HepG2 (cell line): ENCODE measurements around the gene INO80. TPM values are rescaled to one million over a fixed set of nuclear protein-coding genes. Genes with fewer than 3 reads are reported as not detected.
A peak's percentile ranks its signal among the peaks of the same experiment; 100 is the strongest.

Experiments used
- ATF7 ChIP-seq, 2 experiments: fragments of 450-650 bp in 1 of 2; sonication (generic) in 1 of 2; formaldehyde crosslinking in 1 of 2; IDR thresholded peaks; 2 replicates each; pipeline versions ENCODE4 v1.4.0 to v1.6.1; 2016 to 2020; ENCODE audit warnings: antibody characterized with exemption in 1 of 2, mild to moderate bottlenecking in 1 of 2, missing genetic modification reagents in 1 of 2
- BHLHE40 ChIP-seq: IDR thresholded peaks from 2 replicates; pipeline ENCODE4 v1.6.1; 2011; ENCODE audit warnings: low read length, improper control_type of control experiment
- ELF3 ChIP-seq: IDR thresholded peaks from 2 replicates; pipeline ENCODE4 v1.6.1; 2016; ENCODE audit warnings: missing genetic modification reagents, missing compliant biosample characterization
- GZF1 ChIP-seq: sonication (generic); formaldehyde crosslinking; IDR thresholded peaks from 2 replicates; pipeline ENCODE4 v1.5.1; 2020; ENCODE audit warnings: mild to moderate bottlenecking, missing genetic modification reagents
- HMGA1 ChIP-seq: sonication (generic); formaldehyde crosslinking; conservative IDR thresholded peaks from 2 replicates; pipeline ENCODE4 v1.4.0; 2020; ENCODE audit warnings: missing genetic modification reagents
- ISL2 ChIP-seq: sonication (generic); formaldehyde crosslinking; IDR thresholded peaks from 2 replicates; pipeline ENCODE4 v1.5.0; 2020; ENCODE audit warnings: missing genetic modification reagents
- KDM5B ChIP-seq: sonication (generic); formaldehyde crosslinking; IDR thresholded peaks from 2 replicates; pipeline ENCODE4 v1.4.0; 2020; ENCODE audit warnings: missing genetic modification reagents, mild to moderate bottlenecking, borderline replicate concordance
- SMC3 ChIP-seq: IDR thresholded peaks from 2 replicates; pipeline ENCODE4 v1.6.1; 2011; ENCODE audit warnings: low read length, improper control_type of control experiment
- SYNCRIP ChIP-seq: fragments of 200-400 bp; formaldehyde crosslinking; IDR thresholded peaks from 2 replicates; pipeline ENCODE4 v1.6.1; 2018; ENCODE audit warnings: mild to moderate bottlenecking, low read depth, low read length; ENCODE audit not compliant: insufficient read depth
- ZBTB8A ChIP-seq: sonication (generic); formaldehyde crosslinking; IDR thresholded peaks from 2 replicates; pipeline ENCODE4 v1.4.0; 2020; ENCODE audit warnings: mild to moderate bottlenecking, low read depth, missing genetic modification reagents, borderline replicate concordance
- ZC3H13 ChIP-seq: sonication (generic); formaldehyde crosslinking; IDR thresholded peaks from 2 replicates; pipeline ENCODE4 v1.8.1; 2023; ENCODE audit warnings: mild to moderate bottlenecking, missing genetic modification reagents, moderate library complexity
- ZMAT5 ChIP-seq: sonication (generic); formaldehyde crosslinking; IDR thresholded peaks from 2 replicates; pipeline ENCODE4 v1.5.0; 2020; ENCODE audit warnings: mild to moderate bottlenecking, low read depth, missing genetic modification reagents, borderline replicate concordance
- ZNF292 ChIP-seq: sonication (generic); formaldehyde crosslinking; IDR thresholded peaks from 2 replicates; pipeline ENCODE4 v1.8.1; 2022; ENCODE audit warnings: mild to moderate bottlenecking, low read depth, missing genetic modification reagents, borderline replicate concordance
- ZNF326 ChIP-seq: sonication (generic); formaldehyde crosslinking; IDR thresholded peaks from 2 replicates; pipeline ENCODE4 v1.4.0; 2020; ENCODE audit warnings: missing genetic modification reagents, borderline replicate concordance
- ZNF530 ChIP-seq: sonication (generic); formaldehyde crosslinking; IDR thresholded peaks from 2 replicates; pipeline ENCODE4 v1.5.0; 2020; ENCODE audit warnings: low read depth, mild to moderate bottlenecking, missing genetic modification reagents
- ZNF546 ChIP-seq: sonication (generic); formaldehyde crosslinking; conservative IDR thresholded peaks from 2 replicates; pipeline ENCODE4 v1.8.1; 2023; ENCODE audit warnings: mild to moderate bottlenecking, missing genetic modification reagents
- ZSCAN31 ChIP-seq: sonication (generic); formaldehyde crosslinking; IDR thresholded peaks from 2 replicates; pipeline ENCODE4 v1.5.0; 2020; ENCODE audit warnings: low read depth, mild to moderate bottlenecking, missing genetic modification reagents
- polyA plus RNA-seq, 8 experiments: library from polyadenylated mRNA; depleted of rRNA in 3 of 8; stranded (reverse) in 7 of 8; unstranded in 1 of 8; fragments of >200 nt; fragmentation: Illumina TruSeq in 4 of 8; extraction: Trizol in 4 of 8; gene quantifications; 2 replicates each; pipeline versions ENCODE4 v1.2.1 to v1.2.3, GENCODE V29; 2011 to 2016; ENCODE audit warnings: low read depth in 4 of 8, missing spikeins in 1 of 8, mixed read lengths in 1 of 8; ENCODE audit not compliant: insufficient read depth in 1 of 8
- total RNA-seq, 5 experiments: library from RNA; depleted of rRNA; stranded (reverse); fragments of >200 nt; fragmentation: Illumina TruSeq; extraction: Trizol; gene quantifications; 2 replicates each; pipeline ENCODE4 v1.2.3, GENCODE V29; 2016; ENCODE audit warnings: low read depth in 1 of 5
- TF ChIP-seq, protein P1 (sequence below): sonication (generic); formaldehyde crosslinking; IDR thresholded peaks from 2 replicates; pipeline ENCODE4 v1.4.0; 2020; ENCODE audit warnings: missing genetic modification reagents
- TF ChIP-seq, protein P2 (sequence below): sonication (generic); formaldehyde crosslinking; IDR thresholded peaks from 2 replicates; pipeline ENCODE4 v1.8.0; 2022; ENCODE audit warnings: low read depth, missing genetic modification reagents
- TF ChIP-seq, protein P3 (sequence below): sonication (generic); formaldehyde crosslinking; IDR thresholded peaks from 2 replicates; pipeline ENCODE4 v1.5.0; 2020; ENCODE audit warnings: missing genetic modification reagents
- TF ChIP-seq, protein P4 (sequence below), 2 experiments: sonication (generic) in 1 of 2; formaldehyde crosslinking in 1 of 2; IDR thresholded peaks; 2 replicates each; pipeline versions ENCODE4 v1.4.0 to v1.6.1; 2018 to 2020; ENCODE audit warnings: missing genetic modification reagents in 2 of 2, borderline replicate concordance in 1 of 2, low read depth in 1 of 2, mild to moderate bottlenecking in 1 of 2, missing biosample characterization in 1 of 2

The INO80 gene
- total and polyA plus RNA-seq, 2 of the 13 experiments (the other 11 are each of a cell fraction or from before 2014, with no cell fraction given) = 3.6 to 14.8 TPM

GRCh38 chr15:41125931-41126642 is 10.0 kb upstream of the INO80 start (continued):
- TF ChIP-seq, protein P1, sequence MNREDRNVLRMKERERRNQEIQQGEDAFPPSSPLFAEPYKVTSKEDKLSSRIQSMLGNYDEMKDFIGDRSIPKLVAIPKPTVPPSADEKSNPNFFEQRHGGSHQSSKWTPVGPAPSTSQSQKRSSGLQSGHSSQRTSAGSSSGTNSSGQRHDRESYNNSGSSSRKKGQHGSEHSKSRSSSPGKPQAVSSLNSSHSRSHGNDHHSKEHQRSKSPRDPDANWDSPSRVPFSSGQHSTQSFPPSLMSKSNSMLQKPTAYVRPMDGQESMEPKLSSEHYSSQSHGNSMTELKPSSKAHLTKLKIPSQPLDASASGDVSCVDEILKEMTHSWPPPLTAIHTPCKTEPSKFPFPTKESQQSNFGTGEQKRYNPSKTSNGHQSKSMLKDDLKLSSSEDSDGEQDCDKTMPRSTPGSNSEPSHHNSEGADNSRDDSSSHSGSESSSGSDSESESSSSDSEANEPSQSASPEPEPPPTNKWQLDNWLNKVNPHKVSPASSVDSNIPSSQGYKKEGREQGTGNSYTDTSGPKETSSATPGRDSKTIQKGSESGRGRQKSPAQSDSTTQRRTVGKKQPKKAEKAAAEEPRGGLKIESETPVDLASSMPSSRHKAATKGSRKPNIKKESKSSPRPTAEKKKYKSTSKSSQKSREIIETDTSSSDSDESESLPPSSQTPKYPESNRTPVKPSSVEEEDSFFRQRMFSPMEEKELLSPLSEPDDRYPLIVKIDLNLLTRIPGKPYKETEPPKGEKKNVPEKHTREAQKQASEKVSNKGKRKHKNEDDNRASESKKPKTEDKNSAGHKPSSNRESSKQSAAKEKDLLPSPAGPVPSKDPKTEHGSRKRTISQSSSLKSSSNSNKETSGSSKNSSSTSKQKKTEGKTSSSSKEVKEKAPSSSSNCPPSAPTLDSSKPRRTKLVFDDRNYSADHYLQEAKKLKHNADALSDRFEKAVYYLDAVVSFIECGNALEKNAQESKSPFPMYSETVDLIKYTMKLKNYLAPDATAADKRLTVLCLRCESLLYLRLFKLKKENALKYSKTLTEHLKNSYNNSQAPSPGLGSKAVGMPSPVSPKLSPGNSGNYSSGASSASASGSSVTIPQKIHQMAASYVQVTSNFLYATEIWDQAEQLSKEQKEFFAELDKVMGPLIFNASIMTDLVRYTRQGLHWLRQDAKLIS = no peak
- TF ChIP-seq SYNCRIP (no peak), ZSCAN31 (CRISPR knock-in tag) (no peak), ZC3H13 (CRISPR knock-in tag) (no peak), ATF7 (IDR thresholded peaks at IDR 0.05) (peak; percentile 68), ATF7 (CRISPR knock-in tag; IDR thresholded peaks at IDR 0.05) (no peak), ZNF546 (CRISPR knock-in tag) (no peak), ZNF326 (CRISPR knock-in tag) (no peak), HMGA1 (CRISPR knock-in tag) (no peak), ELF3 (CRISPR knock-in tag) (no peak), ZNF292 (CRISPR knock-in tag) (peak; percentile 71; the same call in 1 of the 2 replicates), GZF1 (no peak), ZMAT5 (CRISPR knock-in tag) (no peak), KDM5B (0 out of 2 replicates have a peak, but pooled peaks have one; percentile 37), ZBTB8A (CRISPR knock-in tag) (no peak), ISL2 (CRISPR knock-in tag) (no peak), BHLHE40 (no peak), SMC3 (no peak), ZNF530 (no peak)
- TF ChIP-seq, protein P2, sequence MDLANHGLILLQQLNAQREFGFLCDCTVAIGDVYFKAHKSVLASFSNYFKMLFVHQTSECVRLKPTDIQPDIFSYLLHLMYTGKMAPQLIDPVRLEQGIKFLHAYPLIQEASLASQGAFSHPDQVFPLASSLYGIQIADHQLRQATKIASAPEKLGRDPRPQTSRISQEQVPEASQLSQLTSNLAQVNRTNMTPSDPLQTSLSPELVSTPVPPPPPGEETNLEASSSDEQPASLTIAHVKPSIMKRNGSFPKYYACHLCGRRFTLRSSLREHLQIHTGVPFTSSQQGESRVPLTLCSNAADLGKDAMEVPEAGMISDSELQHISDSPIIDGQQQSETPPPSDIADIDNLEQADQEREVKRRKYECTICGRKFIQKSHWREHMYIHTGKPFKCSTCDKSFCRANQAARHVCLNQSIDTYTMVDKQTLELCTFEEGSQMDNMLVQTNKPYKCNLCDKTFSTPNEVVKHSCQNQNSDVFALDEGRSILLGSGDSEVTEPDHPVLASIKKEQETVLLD (CRISPR knock-in tag) = no peak
- TF ChIP-seq, protein P3, sequence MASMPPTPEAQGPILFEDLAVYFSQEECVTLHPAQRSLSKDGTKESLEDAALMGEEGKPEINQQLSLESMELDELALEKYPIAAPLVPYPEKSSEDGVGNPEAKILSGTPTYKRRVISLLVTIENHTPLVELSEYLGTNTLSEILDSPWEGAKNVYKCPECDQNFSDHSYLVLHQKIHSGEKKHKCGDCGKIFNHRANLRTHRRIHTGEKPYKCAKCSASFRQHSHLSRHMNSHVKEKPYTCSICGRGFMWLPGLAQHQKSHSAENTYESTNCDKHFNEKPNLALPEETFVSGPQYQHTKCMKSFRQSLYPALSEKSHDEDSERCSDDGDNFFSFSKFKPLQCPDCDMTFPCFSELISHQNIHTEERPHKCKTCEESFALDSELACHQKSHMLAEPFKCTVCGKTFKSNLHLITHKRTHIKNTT (CRISPR knock-in tag) = no peak
- TF ChIP-seq, protein P4, sequence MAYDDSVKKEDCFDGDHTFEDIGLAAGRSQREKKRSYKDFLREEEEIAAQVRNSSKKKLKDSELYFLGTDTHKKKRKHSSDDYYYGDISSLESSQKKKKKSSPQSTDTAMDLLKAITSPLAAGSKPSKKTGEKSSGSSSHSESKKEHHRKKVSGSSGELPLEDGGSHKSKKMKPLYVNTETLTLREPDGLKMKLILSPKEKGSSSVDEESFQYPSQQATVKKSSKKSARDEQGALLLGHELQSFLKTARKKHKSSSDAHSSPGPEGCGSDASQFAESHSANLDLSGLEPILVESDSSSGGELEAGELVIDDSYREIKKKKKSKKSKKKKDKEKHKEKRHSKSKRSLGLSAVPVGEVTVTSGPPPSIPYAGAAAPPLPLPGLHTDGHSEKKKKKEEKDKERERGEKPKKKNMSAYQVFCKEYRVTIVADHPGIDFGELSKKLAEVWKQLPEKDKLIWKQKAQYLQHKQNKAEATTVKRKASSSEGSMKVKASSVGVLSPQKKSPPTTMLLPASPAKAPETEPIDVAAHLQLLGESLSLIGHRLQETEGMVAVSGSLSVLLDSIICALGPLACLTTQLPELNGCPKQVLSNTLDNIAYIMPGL (CRISPR knock-in tag; IDR thresholded peaks at IDR 0.05; ENCODE audit: borderline replicate concordance in 1 of 2, low read depth in 1 of 2) = no peak
